Kidney glomerular epithelial cell (primary cell): Measurements from ENCODE around the gene HMCN1.
A peak's percentile ranks its signal among the peaks of the same experiment; 100 is the strongest.
"Not testable (repeated sequence)": the region's sequence is repeated elsewhere in the genome, so short reads cannot be mapped to it uniquely, and the experiment has no call there.

Experiments
- DNase-seq: peaks from one replicate; lab custom pipeline; 2025; lab: John Stamatoyannopoulos, UW

HMCN1 gene

DNA sequence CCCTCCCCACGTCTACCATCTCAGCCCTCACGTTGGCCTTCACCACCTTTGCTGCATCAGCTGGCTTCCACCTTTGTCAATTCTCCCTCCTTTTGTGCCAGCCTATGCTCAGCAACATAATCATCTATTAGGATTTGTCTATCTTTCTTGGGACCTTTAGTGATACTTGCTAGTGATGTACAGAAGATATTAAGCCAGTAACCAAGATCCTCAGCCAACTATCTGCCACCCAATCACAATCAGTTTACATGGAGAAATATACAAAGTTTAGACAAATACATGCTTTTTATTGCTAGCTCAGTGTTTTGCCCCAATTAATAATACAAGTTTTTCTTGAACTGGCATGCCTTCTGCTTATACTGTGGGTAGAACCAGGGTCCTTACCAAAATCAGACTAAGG lies 468.6 kb downstream of the HMCN1 start:
- DNase-seq: no peak

DNA sequence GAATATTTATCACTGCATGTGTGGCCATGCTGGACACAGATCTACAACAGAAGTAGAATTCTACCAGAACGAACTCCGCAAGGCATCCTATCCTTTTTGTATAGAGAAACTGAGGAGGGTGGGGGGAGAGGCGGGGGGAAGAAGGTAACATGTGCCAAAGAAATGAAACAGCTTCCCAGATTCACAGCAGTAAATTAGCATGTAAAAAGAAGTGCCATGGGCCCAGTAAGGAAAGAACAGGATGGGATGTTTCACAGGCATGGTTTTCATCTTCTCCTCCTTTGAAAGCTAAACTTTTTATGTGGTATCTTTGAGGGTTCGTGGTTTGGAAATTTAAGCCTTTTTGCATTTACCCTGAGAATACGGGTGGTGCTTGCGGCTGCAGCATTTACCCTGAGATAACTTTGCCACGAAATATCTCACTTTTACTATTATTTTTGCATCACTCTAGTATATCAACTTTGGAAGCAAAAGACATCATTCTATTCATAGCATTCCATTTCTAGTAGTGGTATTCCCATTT lies 471.9 kb downstream of the HMCN1 start:
- DNase-seq: no peak

DNA sequence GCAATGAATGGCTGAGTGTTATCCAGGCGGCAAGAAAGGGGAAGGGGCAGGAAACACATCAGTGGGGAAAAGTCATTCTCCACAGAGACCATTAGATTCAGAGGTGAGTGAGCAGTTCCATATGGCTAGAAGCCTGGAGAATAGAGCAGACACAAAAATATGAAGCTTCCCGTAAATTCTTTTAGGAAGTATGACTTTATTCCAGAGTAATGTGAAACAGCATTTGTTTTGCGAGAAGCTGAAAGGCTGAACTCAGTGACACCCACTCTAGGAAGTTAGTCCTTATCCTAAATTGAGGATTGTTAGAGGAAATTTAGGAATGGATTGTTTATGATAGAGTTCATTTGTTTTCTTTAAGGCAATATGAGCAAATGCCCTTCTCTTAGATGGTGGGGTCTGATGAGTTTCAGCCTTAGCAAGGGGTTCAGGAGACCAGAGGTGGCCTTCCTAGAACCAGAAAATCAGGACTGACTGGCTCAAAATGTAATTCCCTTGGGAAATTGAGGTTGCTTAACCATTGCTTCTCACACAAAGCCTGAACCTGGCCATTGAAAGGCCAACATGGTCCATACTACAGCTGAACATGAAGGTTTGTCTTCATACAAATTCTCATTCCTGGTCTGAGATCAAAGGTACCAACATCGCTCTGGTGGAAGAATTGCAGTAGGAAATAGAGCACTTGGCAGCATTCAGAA lies 473.3 kb downstream of the HMCN1 start:
- DNase-seq: no peak

DNA sequence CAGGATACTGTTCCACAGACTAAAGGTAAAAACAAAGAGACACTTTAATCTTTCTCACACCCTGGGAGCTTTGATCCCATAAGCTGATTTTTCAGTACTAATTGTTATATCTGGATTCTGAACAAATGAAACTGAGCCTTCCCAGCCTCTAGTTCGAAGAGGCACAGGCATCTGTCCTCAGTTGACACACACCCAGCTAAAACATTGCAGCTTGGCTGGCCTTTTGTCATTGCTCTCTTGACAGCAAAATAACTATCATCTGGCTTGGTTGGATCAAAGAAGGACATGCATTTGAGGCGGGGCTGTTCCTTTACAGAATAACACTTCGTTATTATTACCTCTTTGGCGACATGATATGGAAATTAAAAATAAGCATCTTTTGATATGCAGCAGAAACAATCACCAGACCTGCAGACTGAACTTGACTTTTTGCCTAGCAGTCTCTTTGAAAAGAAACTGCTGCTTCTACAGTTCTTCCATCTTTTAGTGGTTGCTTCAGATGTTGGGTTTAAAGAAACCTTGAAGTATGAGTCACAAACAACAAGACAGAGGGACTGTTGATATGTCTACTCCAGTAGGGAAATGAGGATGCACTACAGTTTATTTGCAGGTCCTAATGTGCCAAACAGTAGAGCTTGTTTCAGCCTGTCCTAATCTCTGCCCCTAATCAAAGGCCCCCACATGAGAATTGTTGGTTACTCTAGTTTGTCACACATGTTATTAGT lies 474.4 kb downstream of the HMCN1 start:
- no peak for DNase-seq

DNA sequence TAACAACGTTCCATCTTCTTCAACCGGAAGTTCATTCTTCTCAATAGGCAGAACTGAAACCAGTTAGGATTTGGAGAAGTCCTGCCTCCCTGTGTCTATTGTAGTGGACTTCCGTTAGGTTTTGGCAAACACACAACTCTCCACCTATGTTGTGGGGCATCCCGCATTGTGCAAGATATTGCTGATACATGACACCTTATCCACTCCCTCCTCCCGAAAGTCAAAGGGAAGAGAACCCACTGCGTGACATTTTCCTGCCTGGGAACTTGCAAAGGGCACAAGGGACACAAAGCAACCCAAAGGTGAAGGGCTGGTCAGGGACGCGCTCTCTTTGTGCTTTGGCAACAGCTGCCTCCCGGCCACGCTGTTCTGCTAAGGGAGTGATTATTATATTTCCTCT lies 476.1 kb downstream of the HMCN1 start:
- no peak for DNase-seq

DNA sequence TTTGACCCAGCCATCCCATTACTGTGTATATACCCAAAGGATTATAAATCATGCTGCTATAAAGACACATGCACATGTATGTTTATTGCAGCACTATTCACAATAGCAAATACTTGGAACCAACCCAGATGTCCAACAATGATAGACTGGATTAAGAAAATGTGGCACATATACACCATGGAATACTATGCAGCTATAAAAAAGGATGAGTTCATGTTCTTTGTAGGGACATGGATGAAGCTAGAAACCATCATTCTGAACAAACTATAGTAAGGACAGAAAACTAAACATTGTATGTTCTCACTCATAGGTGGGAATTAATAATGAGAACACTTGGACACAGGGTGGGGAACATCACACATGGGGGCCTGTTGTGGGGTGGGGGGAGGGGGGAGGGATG lies 477.4 kb downstream of the HMCN1 start:
- DNase-seq: not testable (repeated sequence)

DNA sequence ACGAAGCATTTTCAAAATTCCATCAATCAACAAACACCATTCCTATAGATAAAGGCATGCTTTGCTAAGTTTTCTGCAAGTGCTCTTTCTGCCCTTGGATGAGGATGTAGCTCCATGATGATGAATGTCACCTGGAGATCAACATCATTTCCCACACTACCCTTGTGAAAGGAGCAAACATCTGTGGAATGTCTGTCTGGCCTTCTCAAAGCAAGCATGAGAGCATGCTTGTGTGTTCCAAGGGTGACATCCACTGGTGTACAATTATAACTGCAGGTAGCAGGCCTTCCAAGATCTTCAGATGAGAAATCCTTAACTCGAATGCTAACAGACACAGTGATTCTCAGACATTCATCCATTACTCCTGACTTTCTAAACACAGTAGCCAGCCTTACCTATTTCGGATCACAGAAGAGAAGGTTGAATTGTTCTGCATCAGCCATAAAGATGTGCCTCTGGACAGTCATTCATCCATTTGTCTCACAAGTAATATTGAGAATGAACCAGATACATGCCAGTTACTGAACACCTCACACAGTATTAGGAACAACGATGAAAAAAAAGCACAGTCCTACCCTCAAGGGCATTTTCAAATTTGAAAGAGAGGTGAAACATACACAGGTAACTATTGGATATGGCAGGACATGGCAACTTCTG lies 478.5 kb downstream of the HMCN1 start:
- DNase-seq: peak; percentile 91

DNA sequence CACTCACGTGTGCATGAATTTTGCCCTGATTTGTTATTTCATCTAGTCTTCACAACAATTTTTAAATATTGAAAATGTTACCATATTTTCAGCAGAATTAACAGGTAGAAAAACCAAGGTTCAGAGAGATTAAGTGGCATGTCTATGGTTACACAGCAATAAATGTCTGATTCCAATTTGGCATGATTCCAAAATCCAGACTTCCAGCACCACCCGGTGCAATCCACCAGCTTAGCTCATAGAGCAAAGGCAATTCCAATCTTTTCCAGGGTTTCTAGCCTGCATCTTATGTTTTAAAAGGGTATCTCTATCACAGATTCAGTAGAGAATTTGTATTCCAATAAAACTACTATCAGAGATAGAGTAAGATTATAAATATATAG lies 479.0 kb downstream of the HMCN1 start:
- DNase-seq: no peak

DNA sequence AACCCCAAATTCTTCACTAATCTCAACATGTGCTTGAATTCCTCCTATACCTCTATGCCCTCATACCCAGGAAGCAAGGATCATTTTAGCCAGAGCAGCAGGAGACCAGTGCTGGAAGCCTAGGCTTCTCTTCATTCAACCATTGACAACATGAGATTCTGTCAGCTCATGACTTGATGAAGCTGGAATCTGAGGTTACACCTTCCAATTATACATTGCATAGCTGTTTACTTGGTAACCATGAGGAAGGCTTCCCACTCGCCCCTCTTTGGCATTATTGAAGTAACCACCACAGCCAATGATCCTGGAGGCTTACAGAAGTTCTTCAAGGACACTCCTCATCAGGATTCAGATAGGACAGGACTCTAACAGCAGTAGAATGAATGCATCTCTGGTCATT lies 480.6 kb downstream of the HMCN1 start:
- no peak for DNase-seq

DNA sequence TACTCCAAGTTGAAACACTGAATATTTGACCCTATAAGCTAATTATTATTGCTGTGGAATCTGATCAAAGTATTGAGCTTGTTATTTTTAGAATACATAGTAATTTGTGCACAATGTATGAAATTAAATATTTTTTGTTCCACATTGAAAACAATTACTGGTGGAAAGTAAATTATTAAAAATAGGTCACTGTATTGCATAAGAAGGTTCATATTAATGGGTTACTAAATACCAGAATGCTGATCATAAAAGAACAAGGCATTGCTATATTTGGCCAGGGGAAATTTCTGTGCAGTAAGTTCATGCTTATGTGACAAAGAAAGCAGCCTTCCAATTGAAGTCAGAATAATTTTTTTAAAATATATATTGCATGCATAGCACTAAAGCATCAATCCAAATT lies 481.4 kb downstream of the HMCN1 start:
- no peak for DNase-seq

DNA sequence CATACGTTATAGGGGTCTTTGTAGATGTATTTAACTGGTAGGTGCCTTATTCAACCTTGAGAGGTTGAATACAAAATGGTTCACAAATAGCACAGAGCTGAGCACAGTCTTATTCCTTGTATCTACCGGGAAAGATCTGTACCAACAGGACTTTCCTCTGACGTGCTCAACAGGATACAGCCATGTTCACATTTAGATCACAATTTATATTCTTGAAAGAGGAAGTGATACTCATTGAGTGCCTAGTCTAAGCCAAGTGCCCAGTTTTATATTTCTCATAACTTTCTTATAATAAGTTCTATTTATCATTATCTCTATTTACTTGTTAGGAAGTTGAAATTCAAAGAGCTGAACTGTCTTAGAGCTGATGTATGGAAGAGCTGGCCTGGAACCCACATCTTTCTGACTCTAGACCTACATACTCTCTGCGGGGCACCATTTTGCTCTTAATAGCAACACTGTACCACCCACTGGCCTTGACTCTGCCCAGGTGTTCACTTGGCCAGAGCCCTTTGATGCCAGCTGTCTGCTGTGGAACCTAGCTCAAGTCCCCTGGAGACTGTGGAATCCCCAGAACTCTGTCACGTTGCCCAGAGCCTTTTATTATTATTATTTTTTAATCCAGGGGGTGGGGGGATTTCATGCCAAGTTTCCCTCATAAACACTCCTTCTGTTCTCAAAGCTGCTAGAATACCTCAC lies 484.6 kb downstream of the HMCN1 start:
- DNase-seq: no peak

DNA sequence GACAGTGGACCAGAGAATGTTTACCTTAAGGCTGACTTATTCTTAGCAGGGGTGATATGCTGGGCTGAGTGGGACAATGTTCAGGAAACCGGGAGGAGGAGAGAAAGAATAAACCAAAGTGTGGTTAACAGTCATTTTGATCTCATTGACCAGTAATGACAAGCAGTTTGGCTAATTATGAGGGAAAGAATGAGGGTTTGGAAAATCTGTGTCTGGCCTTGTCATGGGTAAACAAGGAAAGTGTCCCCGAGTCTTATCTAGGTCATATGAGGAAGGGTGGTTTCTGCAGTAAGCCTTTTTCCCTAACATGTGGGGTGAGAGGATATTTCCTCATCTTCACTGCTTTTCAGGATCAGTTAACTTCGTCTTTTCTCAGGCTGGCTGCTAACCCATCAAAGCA lies 485.9 kb downstream of the HMCN1 start:
- no peak for DNase-seq

DNA sequence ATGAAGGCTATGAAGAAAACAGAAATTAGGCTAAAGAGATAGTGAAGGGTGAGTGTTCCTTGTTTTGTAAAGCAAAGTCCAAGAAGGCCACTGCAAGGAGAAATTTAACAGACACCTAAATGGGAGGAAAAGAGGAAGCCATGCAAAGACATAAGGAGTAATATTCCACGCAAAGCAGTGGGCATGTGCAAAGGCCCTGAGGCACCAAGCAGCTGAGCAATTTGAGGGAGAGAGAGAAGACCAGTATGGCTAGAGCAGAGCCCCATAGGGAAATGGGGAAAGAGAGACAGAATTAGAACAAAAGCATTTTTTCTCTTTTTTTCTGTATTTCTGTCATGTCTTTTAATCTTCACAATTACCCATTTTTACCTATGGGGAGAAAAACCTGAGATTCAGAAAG lies 486.7 kb downstream of the HMCN1 start:
- no peak for DNase-seq

DNA sequence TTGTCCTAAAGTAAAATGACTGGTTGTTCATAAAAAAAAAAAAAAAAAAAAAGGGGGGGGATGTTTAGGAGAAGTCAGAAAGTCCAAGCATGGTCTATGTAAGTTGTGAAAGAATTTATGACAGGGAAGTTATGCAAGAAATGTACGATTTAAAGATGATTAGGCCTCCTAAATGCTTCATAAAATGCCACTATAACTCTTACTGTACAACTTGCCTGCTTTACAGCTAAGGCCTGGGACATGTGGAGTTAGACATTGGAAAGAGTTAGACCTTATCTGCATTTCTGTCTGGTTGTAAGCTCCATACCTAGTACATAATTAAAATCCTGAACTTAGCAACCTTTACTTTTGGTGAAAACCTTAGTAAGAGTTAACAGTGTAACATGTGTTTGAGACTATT lies 490.9 kb downstream of the HMCN1 start:
- no peak for DNase-seq

DNA sequence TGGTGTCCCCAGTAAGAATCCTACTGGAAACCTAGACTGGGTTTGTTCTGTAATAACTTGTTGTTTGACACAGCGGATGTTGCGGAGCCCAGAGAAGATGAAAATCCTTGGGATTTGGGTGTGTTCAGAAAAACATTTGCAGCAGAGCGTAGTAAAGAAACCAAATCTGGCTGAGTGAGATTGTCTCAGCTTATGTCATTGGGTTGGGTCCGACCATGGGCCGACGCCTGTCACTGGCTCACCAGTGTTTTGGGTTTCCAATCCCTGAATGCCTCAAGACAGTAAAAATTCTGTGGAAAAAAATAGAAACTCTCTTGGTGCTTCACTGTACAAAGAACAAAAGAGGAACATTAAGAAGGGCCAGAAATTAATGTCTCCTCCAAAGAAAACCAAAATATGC lies 494.6 kb downstream of the HMCN1 start:
- no peak for DNase-seq

DNA sequence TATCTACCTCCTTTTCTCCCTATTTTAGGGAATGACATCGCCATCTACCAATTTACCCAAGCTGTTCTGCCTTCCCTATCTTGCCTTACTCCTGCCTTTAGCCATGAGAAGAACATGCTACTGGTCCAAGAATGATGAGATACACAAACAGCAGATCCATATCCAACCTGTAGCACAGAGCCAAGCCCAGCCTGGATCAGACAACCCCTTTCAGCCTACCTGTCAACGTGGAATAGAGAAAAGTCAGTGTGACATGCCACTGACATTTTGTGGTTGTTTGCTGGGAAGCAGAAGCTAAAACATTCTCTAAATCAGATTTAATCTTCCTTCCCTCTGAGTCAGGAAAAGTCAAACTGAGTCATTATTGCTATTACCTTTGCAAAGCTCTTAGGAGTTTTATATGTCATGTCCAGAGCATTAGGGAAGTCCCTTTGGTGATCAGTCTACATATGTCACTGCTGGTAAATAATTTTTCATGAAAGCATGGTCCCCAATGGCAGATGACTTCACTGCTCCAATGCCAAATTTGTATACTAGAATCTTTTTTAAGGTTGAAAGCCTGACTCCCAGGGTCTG lies 497.8 kb downstream of the HMCN1 start:
- no peak for DNase-seq

DNA sequence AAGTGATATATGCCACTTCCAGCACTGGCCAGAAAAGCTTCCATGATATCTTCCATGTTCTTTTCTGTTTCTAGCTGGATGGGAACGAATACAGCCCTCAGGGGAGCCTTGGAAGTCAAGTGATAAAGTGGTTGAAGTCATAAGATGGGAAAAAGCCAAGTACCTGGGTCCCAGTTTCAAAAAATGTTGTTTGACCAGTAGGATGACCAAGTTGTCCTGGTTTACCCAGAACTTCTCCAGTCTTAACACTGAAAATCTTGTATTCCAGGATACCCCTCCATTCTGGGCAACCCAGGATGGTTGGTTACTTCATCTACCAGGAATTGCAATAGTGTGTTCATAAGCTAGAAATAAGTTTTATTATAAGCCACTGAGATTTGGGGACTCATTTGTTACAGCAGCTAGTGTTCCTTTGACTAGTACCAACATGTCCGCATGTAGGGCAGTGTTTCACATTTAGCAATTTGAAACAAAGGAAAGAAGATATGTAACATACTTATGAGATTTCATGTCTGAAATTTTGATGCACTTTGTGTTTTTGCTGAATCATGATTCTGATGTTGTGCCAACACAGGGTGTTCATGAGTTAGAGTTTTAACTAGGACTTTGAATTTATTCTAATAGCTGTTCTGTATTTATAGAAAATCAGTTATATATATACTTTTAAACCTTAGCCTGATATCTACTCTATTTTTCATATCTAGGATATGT lies 500.9 kb downstream of the HMCN1 start:
- no peak for DNase-seq

DNA sequence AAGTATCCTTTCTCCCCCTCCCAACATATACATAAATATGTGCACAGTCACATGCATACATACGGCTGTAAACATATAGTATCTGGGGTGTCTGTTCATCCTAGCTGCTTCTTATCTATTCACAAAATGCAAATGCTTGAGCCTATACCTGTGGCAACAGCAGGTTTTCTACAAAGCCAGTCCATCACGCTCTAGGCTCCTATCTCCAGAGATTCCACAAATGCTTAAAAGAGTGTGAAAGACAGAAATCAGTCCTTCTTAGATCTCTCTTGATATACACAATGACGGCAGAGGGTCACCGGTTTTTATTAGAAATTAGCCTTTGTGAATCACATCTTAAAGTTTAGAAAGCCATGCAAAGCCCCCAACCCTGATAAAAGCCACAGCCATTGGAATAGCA lies 501.5 kb downstream of the HMCN1 start:
- no peak for DNase-seq

DNA sequence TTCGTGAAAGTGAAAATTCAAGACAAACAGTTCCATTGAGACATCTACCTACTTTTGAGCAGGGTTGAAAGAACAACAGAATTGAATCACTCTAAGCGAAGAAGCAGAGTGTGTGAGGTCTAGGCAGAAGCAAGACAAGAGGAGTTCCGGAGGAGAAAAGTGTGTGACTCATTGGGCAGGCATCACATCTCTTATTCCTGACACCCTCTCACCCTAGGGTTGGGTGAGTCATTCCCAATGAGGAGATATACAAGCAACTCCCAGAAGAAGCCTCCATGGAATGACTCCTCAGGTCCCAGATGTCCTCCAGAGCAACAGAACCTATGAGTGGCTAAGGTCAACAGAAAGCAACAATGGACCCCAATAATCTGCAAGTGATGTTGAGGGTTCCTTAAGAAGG lies 502.7 kb downstream of the HMCN1 start:
- peak; percentile 64 for DNase-seq

DNA sequence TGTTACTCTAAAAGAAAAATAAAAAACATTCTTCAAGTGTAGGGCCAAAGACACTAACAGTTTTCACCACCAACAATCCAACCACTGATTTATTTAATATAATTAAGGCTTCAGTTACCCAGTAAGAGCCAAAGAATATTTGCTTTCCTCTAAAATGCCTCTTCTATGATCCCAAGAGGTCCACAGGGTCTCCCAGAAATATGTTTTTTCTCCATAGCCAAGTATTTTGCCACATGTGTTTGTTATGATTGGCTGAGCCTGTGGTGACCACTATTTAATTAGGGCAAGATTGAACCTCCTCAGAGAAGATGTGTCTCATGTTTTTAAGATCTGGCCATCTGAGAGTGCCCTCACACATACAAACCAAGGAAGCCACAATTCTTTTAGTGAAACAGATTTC lies 505.0 kb downstream of the HMCN1 start:
- no peak for DNase-seq

DNA sequence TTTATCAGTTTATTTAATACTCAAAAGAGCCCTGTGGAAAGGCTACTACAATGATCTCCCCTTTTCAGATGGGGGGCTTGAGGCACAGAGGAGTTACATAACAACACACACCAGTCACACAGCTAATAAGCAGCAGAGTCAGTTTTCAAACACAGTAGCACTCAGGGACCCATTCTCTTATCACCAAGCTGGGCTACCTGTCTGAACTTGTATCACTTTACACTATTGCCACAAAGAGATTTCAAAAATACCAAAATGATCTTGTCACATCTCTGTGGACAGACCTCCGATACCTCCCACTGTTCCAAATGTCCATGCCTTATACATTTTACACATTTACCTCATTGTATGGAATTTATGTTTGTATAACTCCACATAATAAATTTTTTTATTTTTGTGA lies 506.2 kb downstream of the HMCN1 start:
- no peak for DNase-seq
